Stimulated activated effector memory CD8-positive, alpha-beta T cell treated with anti-CD3 and anti-CD28 coated beads, Interleukin-12 subunit alpha, Interleukin-12 subunit beta, amount 100 ng/mL, for 72 hours (primary cell): ENCODE data around the gene GNAS.

Source experiments
- ATAC-seq: fragments of 150-1000 bp; cut with Tn5 transposase; 2 replicates; pipeline ENCODE4 v1.10.0; 2021
- DNase-seq, 2 donors: peaks; one replicate each; pipeline ENCODE4 v3.0.0; 2021 to 2022; ENCODE audit warnings: low spot score in 2 of 2
- H3K27ac Mint-ChIP-seq: one replicate; pipeline ENCODE4 v1.8.0; 2022; ENCODE audit warnings: mild to moderate bottlenecking, mixed read lengths
- H3K36me3 Mint-ChIP-seq: one replicate; pipeline ENCODE4 v1.8.0; 2022; ENCODE audit warnings: mild to moderate bottlenecking, mixed read lengths
- H3K4me1 Mint-ChIP-seq: one replicate; pipeline ENCODE4 v1.8.0; 2022; ENCODE audit warnings: mixed read lengths
- H3K4me3 Mint-ChIP-seq: one replicate; pipeline ENCODE4 v1.8.0; 2022; ENCODE audit warnings: mild to moderate bottlenecking, mixed read lengths
- H3K9me3 Mint-ChIP-seq: one replicate; pipeline ENCODE4 v1.8.0; 2022; ENCODE audit warnings: mixed read lengths

Gene GNAS

DNA sequence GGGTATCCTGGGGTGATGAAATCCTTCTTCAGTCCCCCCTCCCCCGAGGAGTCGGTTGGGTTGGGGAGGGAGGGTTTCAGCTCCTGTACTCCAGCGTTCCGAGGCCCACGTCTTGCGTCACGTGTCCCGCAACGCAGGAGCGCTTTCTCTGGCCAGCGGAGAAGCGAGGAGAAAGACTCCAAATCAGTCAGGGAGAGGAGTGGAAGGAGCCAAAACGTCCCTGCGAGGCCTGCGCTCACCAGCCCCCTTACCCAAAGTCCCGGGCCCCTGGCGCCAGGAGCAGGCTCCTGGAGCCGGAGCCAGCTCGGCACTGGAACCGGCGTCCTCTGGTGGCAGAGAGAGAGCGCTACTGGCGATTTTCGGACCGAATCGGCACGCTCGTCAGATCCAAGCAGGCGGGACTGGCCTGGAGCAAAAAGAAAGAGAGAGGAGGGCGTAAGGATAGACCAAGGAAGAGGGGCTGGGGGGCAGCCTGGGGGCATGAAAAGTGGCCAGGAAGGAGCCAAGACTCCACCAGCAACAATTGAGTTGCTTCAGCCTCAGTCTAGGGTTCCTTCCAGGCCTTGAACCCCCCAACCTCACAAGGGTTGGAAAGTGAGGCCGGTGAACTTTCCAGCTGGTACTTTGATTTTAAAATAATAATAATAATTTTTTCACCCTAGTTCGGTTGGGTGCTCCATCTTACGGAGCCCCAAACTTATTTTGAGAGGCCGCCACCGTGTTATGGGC lies at the start of gene GNAS:
GNAS (plus strand) TSS at position 174 of the 729 bp plus-strand sequence.
- no peak within 1 kb of the TSS for H3K27ac Mint-ChIP-seq
- peaks cover 48% of the 10 kb centered on the region for H3K4me1 Mint-ChIP-seq
- H3K36me3 Mint-ChIP-seq, result no peaks in the 10 kb centered on the region
- DNase-seq (peak in 1 of 2 donors; percentile 77), ATAC-seq (peak; percentile 27)
- peak within 1 kb of the TSS; percentile 83 for H3K4me3 Mint-ChIP-seq
- no peaks in the 10 kb centered on the region for H3K9me3 Mint-ChIP-seq

DNA sequence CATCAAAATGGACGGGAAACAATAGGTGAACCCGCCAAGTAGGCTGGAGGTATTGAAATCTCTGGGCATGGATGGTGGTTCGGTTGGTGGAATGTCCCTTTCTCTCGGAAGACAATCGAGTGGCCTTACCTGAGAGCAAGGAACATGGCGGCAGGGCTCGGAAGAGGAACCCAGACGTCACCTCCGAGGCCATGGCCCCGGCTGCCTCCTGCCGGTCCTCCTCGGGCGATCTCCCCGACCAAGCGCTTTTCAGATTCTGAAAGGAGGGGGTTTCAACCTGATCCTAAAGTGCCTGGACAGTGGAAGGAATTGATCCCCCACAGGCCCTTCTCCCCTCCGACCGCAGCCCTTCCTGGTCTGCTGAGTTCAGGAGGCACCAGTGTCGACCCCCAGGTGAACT lies 49.0 kb upstream of the GNAS start:
- ATAC-seq, result no peak
- H3K36me3 Mint-ChIP-seq, result no peaks in the 10 kb centered on the region
- no peaks in the 10 kb centered on the region for H3K4me1 Mint-ChIP-seq
- no peak for DNase-seq
- no peaks in the 10 kb centered on the region for H3K9me3 Mint-ChIP-seq
- no peak overlapping the region for H3K27ac Mint-ChIP-seq
- no peak overlapping the region for H3K4me3 Mint-ChIP-seq

- Mint-ChIP-seq H3K9me3 (no peaks in the 10 kb centered on the region), H3K36me3 (peaks cover 5% of the 10 kb centered on the region), H3K4me3 (no peak overlapping the region), H3K27ac (no peak overlapping the region), H3K4me1 (peaks cover 24% of the 10 kb centered on the region)
- DNase-seq, result no peak
- no peak for ATAC-seq
Measured at GRCh38 chr20:58807801-58808200, 44.7 kb upstream of the GNAS start.

GRCh38 chr20:58808271-58809046 lies 44.1 kb upstream of the GNAS start:
- Mint-ChIP-seq H3K27ac (no peak overlapping the region), H3K36me3 (peaks cover 5% of the 10 kb centered on the region), H3K4me3 (no peak overlapping the region), H3K9me3 (no peaks in the 10 kb centered on the region), H3K4me1 (peaks cover 24% of the 10 kb centered on the region)
- ATAC-seq (no peak), DNase-seq (no peak)

GRCh38 chr20:58810116-58810878 lies 42.2 kb upstream of the GNAS start:
- peak in 1 of 2 donors; percentile 58 for DNase-seq
- peak overlapping the region; percentile 32 for H3K4me3 Mint-ChIP-seq
- H3K4me1 Mint-ChIP-seq, result peaks cover 24% of the 10 kb centered on the region
- peak; percentile 87 for ATAC-seq
- no peaks in the 10 kb centered on the region for H3K9me3 Mint-ChIP-seq
- H3K36me3 Mint-ChIP-seq, result peaks cover 5% of the 10 kb centered on the region
- H3K27ac Mint-ChIP-seq, result no peak overlapping the region

DNA sequence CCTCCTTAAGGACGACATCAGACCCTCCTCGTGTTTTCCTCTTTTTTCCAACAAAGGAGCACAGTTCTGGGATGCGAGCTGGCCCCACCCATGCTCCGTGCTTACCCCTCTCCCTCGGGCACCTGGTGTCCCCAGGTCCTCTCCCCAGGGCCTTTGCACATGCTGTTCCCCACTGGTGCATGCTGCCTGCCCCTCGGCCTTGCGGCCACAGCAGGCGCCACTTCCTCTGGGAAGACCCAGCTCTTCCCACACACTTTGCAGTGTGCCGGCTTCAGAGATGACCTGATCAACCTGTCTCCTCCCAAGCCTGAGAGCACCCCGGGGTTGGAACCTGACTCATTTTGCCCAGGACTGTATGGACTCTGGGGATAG lies 41.7 kb upstream of the GNAS start:
- DNase-seq, result no peak
- H3K9me3 Mint-ChIP-seq, result no peaks in the 10 kb centered on the region
- no peak overlapping the region for H3K27ac Mint-ChIP-seq
- peaks cover 5% of the 10 kb centered on the region for H3K36me3 Mint-ChIP-seq
- H3K4me3 Mint-ChIP-seq, result peak overlapping the region; percentile 32
- peaks cover 24% of the 10 kb centered on the region for H3K4me1 Mint-ChIP-seq
- ATAC-seq, result no peak

GRCh38 chr20:58811334-58811733 lies 41.2 kb upstream of the GNAS start:
- Mint-ChIP-seq H3K4me3 (no peak overlapping the region), H3K36me3 (peaks cover 5% of the 10 kb centered on the region), H3K27ac (no peak overlapping the region), H3K9me3 (no peaks in the 10 kb centered on the region), H3K4me1 (peaks cover 24% of the 10 kb centered on the region)
- ATAC-seq (no peak), DNase-seq (no peak)

- Mint-ChIP-seq H3K36me3 (peaks cover 5% of the 10 kb centered on the region), H3K4me1 (peaks cover 33% of the 10 kb centered on the region), H3K4me3 (no peak overlapping the region), H3K9me3 (no peaks in the 10 kb centered on the region), H3K27ac (no peak overlapping the region)
- ATAC-seq, result no peak
- DNase-seq, result no peak
Measured at GRCh38 chr20:58813369-58813768, 39.1 kb upstream of the GNAS start.

- Mint-ChIP-seq H3K27ac (no peak overlapping the region), H3K36me3 (peaks cover 5% of the 10 kb centered on the region)
Measured at GRCh38 chr20:58815448-58815847, 37.1 kb upstream of the GNAS start.

DNA sequence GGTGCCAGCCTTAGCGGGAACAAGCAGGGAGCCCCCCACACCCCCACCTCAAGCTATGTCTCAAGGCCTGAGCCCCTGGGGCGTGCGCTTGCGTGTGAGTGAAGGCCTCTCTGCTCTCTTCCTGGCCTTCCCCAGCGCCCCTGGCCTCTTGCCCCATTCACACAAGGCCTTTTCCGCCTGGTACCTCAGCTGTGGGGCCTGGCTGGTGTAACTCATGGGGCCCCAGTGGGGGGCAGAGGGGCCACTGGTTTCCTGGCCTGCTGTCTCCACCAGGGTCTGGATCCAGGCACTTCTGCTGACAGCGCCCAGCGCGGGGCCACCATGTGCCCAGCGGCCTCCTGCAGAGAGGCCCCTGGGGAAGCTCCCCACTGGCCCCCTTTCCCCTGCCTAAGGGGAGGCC lies 36.5 kb upstream of the GNAS start:
- H3K4me3 Mint-ChIP-seq, result no peak overlapping the region
- H3K9me3 Mint-ChIP-seq, result no peaks in the 10 kb centered on the region
- H3K4me1 Mint-ChIP-seq, result peaks cover 30% of the 10 kb centered on the region
- ATAC-seq (no peak), DNase-seq (no peak)
- H3K36me3 Mint-ChIP-seq, result peaks cover 5% of the 10 kb centered on the region
- no peak overlapping the region for H3K27ac Mint-ChIP-seq

More at GRCh38 chr20:58815448-58815847, 37.1 kb upstream of the GNAS start:
- H3K4me1 Mint-ChIP-seq, result peaks cover 35% of the 10 kb centered on the region
- no peak overlapping the region for H3K4me3 Mint-ChIP-seq
- H3K9me3 Mint-ChIP-seq, result no peaks in the 10 kb centered on the region
- ATAC-seq, result no peak
- DNase-seq, result no peak

DNA sequence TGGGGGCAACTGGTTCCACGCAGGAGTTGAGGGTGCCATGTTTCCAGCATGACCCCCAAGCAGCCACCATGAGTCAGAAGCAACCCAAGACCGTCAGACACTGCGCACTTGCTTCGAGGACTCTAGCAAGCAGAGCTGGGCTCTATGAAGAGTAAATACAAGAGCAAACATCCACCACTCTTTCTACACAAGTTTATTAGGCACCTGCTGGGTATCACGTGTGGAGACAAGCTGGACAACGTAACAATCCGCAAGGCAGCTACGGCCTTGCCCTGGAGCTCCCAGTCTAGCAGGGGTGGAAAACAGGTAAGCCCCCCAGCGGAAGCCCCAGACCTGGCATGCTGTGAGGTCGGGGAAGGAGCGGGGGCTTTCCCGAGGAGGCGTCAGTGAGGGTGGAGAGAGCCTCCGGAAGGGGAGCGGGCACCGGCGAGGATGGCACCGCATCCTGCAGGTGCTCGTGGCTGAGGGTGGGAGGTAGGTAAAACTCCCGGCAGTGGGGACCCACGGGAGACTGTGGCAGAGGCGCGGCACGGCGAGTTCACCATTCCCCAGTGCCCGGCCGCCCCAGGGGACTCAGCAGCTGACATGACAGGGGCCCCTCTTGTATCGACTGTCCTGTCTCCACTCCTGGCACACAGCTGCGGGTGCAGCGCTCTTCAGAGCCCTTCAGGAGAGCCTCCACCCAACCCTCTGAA lies 35.4 kb upstream of the GNAS start:
- H3K9me3 Mint-ChIP-seq, result no peaks in the 10 kb centered on the region
- no peak for ATAC-seq
- no peak overlapping the region for H3K27ac Mint-ChIP-seq
- no peak overlapping the region for H3K4me3 Mint-ChIP-seq
- no peak for DNase-seq
- H3K36me3 Mint-ChIP-seq, result peaks cover 1% of the 10 kb centered on the region
- H3K4me1 Mint-ChIP-seq, result peaks cover 20% of the 10 kb centered on the region

DNA sequence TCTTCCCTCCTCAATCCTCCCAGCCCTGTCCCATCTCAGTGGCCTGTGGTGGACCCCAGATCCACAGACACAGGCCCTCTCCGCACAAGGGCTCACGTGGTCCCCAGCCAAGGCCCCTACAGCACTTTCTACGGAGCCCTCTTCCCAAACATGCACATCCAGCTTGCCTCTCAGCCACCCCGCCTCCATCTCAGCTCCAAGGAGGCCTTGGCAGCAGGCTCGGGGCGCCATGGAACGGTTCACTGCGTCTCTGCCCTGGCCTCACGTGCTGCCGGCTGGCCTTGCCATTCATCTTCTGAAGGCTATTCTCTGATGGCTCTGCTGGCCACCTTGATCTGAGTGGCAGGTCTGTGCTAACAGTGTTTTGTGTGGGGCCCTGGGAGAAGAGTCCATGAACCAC lies 34.8 kb upstream of the GNAS start:
- Mint-ChIP-seq H3K36me3 (no peaks in the 10 kb centered on the region), H3K9me3 (no peaks in the 10 kb centered on the region), H3K4me1 (peaks cover 19% of the 10 kb centered on the region), H3K4me3 (no peak overlapping the region), H3K27ac (no peak overlapping the region)
- ATAC-seq (no peak), DNase-seq (no peak)

GRCh38 chr20:58818586-58819285 lies 33.8 kb upstream of the GNAS start:
- DNase-seq (peak; percentile 33 to 84), ATAC-seq (peak; percentile 97)
- no peaks in the 10 kb centered on the region for H3K36me3 Mint-ChIP-seq
- H3K9me3 Mint-ChIP-seq, result no peaks in the 10 kb centered on the region
- peaks cover 19% of the 10 kb centered on the region for H3K4me1 Mint-ChIP-seq
- peak overlapping the region; percentile 1 for H3K27ac Mint-ChIP-seq
- H3K4me3 Mint-ChIP-seq, result peak overlapping the region; percentile 13

DNA sequence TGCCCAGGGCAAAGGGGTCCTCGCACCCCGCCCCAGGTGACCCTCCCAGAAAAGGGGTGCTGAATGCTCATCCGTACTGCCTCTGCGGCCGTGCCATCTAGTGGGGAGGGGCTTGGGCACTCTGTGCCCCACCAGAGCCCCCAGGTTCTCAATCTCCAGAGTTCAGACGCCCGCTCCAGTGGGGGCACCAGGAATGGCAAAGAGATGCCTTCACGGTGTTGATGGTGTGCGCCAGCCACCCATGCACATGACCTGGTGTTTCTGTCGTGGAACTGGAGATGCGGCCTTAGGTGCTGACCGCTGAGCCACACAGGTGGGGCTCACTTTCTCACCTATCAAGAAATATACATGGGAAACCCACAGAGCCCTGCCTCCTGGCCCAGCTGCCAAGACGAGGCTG lies 32.6 kb upstream of the GNAS start:
- no peaks in the 10 kb centered on the region for H3K9me3 Mint-ChIP-seq
- H3K4me1 Mint-ChIP-seq, result peaks cover 19% of the 10 kb centered on the region
- H3K4me3 Mint-ChIP-seq, result no peak overlapping the region
- DNase-seq (no peak), ATAC-seq (no peak)
- no peak overlapping the region for H3K27ac Mint-ChIP-seq
- H3K36me3 Mint-ChIP-seq, result no peaks in the 10 kb centered on the region
